Astrocyte of the spinal cord (primary cell): ENCODE data around the gene RNF180.

ENCODE experiments used
- DNase-seq: peaks from one replicate; pipeline ENCODE4 v3.0.0; 2011; ENCODE audit warnings: low read depth, low spot score
- H3K4me3 ChIP-seq: 2 replicates; pipeline ENCODE4 v1.5.1; 2011; ENCODE audit warnings: low read depth, mild to moderate bottlenecking, low read length, moderate library complexity
- in situ Hi-C: cut with HindIII; loops from 2 replicates; pipeline ENCODE4 v1.10.0; 2017; ENCODE audit warnings: low sequenced_read_pairs
- TF ChIP-seq, protein P1 (sequence below): IDR thresholded peaks from 2 replicates; pipeline ENCODE4 v1.5.1; 2012; ENCODE audit warnings: low read depth, mild to moderate bottlenecking, low read length, inconsistent platforms

RNF180 gene

GRCh38 chr5:64315778-64316177, 150.1 kb downstream of the RNF180 start:
- DNase-seq = peak; percentile 1
- TF ChIP-seq, protein P1, sequence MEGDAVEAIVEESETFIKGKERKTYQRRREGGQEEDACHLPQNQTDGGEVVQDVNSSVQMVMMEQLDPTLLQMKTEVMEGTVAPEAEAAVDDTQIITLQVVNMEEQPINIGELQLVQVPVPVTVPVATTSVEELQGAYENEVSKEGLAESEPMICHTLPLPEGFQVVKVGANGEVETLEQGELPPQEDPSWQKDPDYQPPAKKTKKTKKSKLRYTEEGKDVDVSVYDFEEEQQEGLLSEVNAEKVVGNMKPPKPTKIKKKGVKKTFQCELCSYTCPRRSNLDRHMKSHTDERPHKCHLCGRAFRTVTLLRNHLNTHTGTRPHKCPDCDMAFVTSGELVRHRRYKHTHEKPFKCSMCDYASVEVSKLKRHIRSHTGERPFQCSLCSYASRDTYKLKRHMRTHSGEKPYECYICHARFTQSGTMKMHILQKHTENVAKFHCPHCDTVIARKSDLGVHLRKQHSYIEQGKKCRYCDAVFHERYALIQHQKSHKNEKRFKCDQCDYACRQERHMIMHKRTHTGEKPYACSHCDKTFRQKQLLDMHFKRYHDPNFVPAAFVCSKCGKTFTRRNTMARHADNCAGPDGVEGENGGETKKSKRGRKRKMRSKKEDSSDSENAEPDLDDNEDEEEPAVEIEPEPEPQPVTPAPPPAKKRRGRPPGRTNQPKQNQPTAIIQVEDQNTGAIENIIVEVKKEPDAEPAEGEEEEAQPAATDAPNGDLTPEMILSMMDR = no peak
- in situ Hi-C loops = no loop called here
- H3K4me3 ChIP-seq = no peak overlapping the region

- no peak overlapping the region for H3K4me3 ChIP-seq
- in situ Hi-C loops = no loop called here
- no peak for DNase-seq
- TF ChIP-seq, protein P1 = no peak
Observed at GRCh38 chr5:64318175-64318574, 152.5 kb downstream of the RNF180 start.

DNA sequence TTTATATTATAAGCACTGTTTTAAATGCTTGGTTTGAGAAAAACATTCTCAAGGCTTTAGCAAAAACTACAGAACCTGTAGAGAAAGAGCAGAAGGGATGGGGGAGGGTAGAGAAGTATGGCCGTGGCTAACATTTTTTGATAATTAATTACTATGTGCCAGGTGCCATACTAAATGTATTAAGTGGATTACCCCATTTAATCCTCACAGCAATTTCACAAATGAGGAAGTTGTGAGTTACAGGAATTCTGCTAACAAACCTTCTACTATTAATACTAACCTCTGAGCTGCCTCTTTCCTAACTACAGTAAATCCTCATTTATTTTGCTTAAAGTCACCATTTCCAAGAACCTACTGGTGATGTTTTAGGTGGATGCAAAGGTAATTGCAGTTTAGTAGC, 157.9 kb downstream of the RNF180 start:
- in situ Hi-C loops = no loop called here
- DNase-seq = no peak
- TF ChIP-seq, protein P1 = no peak
- H3K4me3 ChIP-seq = no peak overlapping the region

DNA sequence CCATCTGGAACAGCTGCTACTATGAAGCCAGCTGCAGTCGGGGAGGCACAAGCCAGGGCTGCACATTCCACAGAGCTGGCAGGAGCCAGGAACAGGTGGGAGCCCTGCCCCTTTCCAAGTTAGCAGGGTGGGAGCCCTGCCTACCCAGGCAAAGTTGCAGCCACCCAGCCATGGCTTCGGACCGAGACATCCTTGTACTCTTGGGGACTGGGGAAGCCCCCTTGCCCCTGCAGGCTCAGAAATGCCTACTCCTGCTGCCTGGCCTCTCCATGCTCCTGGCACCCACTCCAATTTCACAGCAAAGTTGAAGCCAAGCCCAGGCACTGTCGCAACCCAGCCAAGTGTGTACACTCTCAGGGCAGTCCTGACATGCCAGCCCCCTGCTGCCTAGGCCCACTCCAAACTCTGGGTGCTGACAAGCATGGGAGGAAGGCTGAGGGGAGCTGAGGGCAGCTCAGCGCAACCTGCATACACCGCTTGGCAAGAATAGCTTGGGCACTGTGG, 165.1 kb downstream of the RNF180 start:
- in situ Hi-C loops = no loop called here
- TF ChIP-seq, protein P1 = no peak
- H3K4me3 ChIP-seq = no peak overlapping the region
- DNase-seq = no peak

DNA sequence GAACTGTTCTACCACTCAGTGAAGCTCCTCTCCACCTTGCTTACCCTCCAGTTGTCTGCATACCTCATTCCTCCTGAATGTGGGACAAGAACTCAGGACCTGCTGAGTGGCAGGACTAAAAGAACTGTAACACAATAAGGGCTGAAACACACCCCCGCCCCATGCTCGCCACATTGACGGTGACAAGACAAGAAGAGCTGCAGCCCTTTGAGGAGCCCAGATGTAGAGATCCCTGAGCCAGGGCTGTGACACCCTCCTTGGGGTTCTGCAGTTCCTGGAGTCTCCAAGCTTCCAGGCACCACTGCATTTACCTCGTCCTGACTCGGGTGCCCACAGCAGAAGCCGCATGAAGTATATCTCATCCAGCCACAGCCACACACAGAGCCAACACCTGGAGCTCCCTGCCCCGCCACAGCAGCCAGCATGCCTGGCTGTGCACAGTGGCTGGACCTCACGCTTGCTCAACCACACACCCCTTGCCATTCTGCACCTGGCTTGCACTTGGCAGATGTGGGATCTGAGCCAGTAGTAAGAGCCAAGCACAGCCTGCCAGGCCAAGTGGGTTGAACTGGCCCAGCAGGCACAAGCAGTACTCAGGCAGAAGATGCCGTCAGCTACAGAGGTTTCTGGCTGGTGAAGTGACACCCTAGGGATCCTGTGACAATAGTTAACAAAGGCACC, 166.1 kb downstream of the RNF180 start:
- in situ Hi-C loops = no loop called here

GRCh38 chr5:64333886-64334285, 168.2 kb downstream of the RNF180 start:
- DNase-seq = no peak
- H3K4me3 ChIP-seq = no peak overlapping the region
- TF ChIP-seq, protein P1 = no peak
- in situ Hi-C loops = no loop called here

More for the DNA sequence above, 166.1 kb downstream of the RNF180 start:
- no peak for DNase-seq
- TF ChIP-seq, protein P1 = no peak
- no peak overlapping the region for H3K4me3 ChIP-seq
